Left renal cortex interstitium (tissue), 4 donors: ENCODE data around the gene OVOL1. TPM values are rescaled to one million over a fixed set of nuclear protein-coding genes. Genes with fewer than 3 reads are reported as not detected.
"Not testable (repeated sequence)": the region's sequence is repeated elsewhere in the genome, so short reads cannot be mapped to it uniquely, and the experiment has no call there.

ENCODE experiments used
- DNase-seq, 4 donors: peaks; one replicate each; pipeline ENCODE4 v3.0.0-alpha.2; 2013; ENCODE audit warnings: low read depth in 4 of 4, low spot score in 2 of 4, missing footprints in 1 of 4
- polyA plus RNA-seq, 4 donors: library from polyadenylated mRNA; unstranded; fragments of 120-200 nt; gene quantifications; one replicate each; pipeline ENCODE4 v1.2.1, GENCODE V29; 2013; ENCODE audit not compliant: insufficient read length in 4 of 4

OVOL1 gene
- polyA plus RNA-seq, result 10 to 100 TPM in 3 of 4 donors, 1 to 10 TPM in 1; 9.2 to 16.6 (median 13.4) TPM

DNA sequence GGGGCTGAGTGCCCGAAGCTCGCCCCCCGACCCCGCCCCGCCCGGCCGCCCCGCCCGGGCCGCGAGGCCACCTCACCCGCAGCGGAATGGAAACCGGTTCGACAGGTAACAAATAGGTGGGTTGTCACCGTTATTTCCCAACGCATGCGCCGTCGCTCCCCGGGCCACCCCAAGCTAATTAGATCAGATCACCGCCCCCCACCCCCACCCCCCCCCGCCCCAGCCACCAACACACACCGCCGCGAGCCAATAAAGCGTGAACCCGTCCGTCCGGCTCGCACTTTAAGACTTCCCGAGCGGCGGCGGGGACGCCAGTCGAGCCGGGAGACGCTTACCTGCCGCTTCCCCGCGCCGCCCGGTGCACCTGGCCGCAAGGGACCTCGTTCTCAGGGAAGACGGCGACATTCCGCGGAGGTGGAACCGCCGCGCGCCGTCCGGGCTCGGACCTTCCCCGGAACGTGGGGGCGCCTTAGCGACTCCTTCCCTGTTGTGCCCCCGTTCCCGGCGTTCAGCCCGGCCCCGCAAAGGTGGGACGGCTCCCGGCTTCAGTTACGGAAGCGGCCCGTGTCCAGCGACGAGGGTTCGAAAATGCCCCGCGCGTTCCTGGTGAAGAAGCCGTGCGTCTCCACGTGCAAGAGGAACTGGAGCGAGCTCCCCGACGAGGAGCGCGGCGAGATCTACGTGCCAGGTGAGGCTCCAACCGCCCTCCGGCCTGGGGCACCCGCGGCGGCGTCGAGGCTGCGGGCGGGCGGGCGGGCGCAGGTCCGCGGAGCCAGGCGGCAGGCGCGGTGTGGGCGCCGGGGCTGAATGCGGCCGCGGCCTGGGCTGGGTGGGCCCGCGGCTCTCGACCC is at the start of gene OVOL1:
OVOL1 (plus strand) TSS at position 278 of the 851 bp plus-strand sequence; CDS start at position 589, 311 bp downstream.
- no peak for DNase-seq

DNA sequence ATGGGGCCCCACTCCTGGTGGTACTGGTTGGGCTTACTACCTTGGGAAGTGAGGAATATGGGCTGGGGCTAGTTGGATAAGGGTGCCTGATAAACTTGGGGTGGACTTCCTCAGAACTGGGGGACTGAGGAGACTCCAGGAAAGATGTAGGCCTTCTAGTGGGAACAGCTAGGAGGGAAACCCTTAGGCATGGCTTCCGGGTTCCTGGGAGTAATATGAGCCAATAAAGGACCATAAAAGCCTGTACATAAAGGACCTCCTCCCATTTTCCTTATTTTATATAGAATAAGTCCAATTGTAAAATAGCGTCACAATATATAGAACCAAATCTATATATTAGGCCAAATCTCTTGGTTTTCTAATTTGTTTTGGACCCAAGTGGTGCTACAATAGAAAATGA is 47.8 kb upstream of the OVOL1 start:
- DNase-seq, result no peak

DNA sequence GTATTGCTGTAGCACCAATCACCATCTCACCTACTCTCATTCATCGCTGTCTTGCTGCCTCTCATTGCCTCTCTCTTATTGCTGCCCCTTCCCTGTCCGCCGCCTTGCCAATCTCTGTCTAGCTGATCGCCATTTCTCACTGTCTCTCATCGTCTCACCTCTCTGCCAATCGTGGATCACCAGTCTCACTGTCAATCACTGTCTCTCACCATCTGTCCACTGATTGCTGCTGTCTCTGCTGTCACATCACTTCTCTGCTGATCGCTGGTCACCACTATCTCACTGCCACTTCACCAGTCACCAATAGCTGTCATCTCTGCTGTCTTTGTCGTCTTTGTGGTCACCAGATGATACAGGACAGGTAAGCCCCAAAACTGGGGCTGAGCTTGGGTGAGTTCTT is 45.7 kb upstream of the OVOL1 start:
- no peak for DNase-seq

DNA sequence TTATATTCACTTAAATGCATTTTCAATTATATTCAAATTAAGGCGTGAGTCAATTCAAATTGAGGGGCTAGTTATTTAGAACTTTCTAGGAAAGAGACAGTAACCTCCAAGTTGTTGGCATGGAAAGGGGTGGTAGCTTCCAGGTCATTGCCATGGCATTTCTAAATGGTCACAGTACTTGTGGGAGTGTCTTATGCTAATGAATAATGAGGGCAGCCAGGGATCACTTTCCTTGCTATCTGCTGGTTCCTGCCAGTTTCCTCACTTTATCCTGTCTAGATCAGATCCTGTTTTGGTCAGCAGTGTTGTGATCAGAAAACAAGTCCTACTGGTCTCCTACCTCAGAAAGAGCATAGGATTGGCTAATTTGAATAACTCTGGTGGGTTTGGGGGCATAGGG is 44.5 kb upstream of the OVOL1 start:
- DNase-seq, result no peak

DNA sequence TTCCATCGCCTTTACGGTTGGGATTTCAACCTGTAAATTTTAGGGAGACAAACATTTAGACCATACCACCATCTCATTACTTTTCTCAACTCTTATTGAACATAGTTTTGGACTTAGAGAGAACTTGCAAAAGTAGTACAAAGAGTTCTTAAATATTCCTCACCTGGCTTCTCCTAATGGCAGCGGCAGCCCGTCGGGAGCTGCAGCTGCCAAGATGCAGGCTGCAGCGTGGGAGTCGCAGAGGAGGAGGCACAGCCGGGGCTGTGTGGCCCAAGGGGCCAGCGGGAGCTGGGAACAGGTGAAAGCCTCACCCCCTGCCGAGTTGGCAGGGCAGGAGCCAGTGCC is 43.2 kb upstream of the OVOL1 start:
- DNase-seq, result no peak

DNA sequence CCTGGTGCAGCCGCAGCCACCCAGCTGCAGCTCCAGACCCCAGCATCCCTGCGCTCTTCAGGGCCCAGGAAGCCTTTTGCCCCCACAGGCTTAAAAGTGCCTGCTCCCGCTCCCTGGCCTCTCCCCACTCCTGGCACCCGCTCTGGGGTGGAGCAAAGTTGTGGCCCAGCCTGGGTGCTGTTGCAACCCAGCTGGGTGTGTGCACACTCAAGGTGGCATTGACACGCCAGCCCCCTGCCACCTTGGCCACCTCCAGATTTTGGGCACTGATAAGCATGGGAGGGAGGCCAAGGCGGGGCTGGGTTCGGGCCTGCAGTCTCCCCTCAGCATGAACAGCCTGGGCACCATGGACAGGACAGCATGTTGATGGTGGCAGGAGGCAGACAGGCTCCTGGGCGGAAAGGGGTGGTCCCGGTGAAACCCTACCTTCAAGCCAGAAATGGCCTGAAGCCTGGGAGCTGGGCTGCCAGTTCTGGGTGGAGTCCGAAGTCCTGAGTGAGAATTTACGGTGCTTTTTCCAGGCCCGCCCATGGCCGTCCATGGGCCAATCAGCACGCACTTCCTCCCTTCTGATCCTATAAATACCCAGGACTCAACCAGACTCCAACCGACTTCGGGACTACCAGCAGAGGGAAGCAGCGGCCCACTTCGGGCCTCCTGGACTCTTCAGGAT is 42.7 kb upstream of the OVOL1 start:
- DNase-seq, result peak in 1 of 4 donors; percentile 4

DNA sequence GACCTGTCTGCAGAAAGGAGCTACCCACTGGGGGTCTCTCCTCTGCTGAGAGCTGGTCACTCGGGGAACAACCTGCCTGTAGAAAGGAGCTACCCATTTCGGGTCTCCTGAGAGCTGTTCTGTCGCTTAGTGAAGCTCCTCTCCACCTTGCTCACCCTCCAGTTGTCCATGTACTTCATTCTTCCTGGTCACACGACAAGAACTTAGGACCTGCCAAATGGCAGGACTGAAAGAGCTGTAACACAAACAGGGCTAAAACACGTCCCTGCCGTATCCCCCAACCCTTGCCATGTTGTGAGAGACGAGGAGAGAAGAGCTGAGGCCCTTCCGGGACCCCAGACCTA is 42.2 kb upstream of the OVOL1 start:
- no peak for DNase-seq

DNA sequence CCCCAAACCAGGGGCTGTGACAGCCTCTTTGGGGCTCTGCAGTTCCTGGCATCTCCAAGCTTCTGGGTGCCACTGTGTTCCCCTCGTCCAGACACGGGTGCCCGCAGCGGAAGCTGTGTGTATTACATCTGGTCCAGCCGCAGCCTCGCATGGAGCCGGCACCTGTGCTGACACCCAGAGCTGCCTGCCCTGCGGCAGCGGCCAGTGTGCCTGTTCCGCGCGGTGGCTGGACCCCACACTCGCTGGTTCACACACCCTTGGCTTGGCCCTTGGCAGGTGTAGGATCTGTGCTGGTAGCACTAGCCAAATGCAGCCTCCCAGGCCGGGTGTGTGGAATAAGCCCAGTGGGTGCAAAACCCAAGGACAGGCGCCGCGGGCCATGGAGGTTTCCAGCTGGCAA is 41.8 kb upstream of the OVOL1 start:
- no peak for DNase-seq

DNA sequence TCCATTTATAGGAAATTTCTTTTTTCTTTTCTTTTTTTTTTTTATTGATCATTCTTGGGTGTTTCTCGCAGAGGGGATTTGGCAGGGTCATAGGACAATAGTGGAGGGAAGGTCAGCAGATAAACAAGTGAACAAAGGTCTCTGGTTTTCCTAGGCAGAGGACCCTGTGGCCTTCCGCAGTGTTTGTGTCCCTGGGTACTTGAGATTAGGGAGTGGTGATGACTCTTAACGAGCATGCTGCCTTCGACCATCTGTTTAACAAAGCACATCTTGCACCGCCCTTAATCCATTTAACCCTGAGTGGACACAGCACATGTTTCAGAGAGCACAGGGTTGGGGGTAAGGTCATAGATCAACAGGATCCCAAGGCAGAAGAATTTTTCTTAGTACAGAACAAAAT is 24.7 kb upstream of the OVOL1 start:
- DNase-seq, result not testable (repeated sequence)

DNA sequence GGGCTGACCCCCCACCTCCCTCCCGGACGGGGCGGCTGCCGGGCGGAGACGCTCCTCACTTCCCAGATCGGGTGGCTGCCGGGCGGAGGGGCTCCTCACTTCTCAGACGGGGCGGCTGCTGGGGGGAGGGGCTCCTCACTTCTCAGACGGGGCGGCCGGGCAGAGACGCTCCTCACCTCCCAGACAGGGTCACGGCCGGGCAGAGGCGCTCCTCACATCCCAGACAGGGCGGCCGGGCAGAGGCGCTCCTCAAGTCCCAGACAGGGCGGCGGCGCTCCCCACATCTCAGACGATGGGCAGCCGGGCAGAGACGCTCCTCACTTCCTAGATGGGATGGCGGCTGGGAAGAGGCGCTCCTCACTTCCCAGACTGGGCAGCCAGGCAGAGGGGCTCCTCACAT is 24.0 kb upstream of the OVOL1 start:
- not testable (repeated sequence) for DNase-seq

DNA sequence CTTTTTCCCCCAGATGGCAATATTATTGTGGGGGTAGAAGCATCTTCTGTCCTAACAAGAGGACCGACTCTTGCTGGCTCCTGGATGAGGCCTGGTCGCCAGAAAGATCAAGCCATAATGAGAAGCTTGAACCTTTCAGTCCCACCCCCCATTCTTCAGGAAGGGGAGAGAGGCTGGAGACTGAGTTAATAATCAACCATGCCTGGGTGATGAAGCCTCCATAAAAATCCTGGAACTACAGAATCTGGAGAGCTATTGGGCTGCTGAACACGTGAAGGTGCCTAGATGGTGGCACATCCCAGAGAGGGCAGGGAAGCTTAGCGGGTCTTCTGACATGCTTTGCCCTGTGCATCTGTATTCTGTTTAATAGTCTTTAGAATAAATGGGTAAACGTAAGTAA is 22.4 kb upstream of the OVOL1 start:
- no peak for DNase-seq

DNA sequence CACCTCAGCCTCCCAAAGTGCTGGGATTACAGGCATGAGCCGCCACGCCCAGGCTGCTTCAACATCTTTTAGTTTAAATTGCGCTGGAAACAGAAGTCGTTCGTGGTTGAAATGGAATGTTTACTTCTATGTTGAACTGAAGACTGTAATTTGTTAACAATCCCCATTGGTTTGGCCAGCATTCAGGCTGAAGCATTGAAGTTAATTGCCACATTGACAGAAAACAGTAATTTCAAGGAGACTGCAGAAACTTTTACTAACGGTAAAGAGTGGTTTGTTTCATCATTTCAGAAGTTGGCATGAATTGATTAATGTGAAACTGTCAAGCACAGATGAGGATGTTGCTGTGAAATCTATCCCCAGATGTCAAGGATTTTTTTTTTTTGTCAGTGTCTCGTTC is 20.3 kb upstream of the OVOL1 start:
- DNase-seq, result no peak

DNA sequence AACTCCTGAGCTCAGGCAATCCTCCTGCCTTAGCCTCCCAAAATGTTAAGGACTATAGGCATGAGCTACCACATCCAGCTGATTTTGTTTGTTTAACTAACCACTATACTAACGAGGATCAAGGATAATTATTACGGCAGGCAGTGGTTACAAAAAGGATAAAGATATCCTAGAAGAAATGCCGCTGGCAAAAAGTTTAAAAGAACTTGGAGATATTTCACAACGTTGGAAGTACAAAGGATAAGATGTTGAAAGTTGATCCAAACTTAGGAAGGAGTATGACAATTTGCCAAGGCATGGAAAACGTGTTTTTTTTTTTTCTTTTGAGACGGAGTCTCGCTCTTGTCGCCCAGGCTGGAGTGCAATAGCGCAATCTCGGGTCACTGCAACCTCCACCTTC is 19.5 kb upstream of the OVOL1 start:
- DNase-seq, result no peak

DNA sequence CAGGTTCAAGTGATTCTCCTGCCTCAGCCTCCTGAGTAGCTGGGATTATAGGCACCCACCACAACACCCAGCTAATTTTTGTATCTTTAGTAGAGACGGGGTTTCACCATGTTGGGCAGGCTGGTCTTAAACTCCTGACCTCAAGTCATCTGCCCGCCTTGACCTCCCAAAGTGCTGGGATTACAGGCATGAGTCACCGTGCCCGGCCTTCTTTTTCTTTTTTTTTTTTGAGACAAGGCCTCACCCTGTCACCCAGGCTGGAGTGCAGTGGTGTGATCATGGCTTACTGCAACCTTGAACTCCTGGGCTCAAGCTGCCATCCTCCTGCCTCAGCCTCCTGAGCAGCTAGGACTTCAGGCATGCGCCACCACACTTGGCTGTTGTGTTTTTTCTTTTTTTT is 19.1 kb upstream of the OVOL1 start:
- not testable (repeated sequence) for DNase-seq

DNA sequence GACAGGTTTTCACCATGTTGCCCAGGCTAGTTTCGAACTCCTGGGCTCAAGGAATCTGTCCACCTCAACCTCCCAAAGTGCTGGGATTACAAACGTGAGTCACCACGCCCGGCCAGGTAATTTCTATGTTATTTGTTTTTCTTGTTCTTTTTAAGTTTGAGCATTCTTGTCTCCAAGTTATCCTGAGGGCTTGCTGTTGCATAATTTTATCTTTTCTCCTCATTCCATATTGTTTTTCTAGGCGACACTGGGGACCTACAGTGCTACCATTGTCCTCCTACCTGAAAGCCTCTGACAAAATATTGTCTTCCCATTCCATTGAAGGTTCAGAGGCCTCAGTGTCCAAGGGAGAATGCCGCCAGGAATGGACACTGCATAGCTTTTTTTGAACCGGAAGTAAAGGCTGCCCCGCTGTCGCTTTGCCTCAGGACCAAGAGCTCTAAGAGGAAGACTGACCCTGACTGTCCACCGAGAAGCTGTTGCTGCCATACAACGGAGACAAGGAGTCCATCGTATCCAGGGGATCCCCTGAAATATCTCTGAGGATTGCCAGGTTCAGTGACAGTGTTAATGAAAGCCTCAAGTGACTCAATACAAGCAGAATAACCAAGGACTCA is 15.8 kb upstream of the OVOL1 start:
- DNase-seq, result no peak

DNA sequence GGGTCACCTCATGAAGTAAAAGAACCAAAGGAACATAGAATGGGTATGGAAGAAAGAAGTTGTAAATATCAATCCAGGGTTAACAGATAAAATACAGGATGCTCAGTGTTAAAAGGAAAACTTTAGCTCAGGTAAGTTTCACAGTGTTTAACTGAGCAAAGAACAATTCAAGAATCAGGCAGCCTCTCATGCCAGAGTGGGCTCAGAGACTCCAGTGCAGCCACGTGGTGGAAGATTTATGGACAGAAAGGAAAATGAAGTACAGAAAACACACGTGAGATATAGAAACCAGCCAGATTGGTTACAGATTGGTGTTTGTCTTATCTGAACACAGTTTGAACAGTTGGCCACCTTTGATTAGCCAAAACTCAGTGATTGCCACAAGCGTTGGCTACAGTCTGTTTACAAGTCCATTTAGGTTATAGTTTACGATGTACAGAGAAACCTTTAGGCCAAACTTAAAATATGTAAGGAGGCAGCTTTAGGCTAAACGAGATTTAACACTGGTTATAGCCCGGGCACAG is 15.2 kb upstream of the OVOL1 start:
- DNase-seq, result no peak

DNA sequence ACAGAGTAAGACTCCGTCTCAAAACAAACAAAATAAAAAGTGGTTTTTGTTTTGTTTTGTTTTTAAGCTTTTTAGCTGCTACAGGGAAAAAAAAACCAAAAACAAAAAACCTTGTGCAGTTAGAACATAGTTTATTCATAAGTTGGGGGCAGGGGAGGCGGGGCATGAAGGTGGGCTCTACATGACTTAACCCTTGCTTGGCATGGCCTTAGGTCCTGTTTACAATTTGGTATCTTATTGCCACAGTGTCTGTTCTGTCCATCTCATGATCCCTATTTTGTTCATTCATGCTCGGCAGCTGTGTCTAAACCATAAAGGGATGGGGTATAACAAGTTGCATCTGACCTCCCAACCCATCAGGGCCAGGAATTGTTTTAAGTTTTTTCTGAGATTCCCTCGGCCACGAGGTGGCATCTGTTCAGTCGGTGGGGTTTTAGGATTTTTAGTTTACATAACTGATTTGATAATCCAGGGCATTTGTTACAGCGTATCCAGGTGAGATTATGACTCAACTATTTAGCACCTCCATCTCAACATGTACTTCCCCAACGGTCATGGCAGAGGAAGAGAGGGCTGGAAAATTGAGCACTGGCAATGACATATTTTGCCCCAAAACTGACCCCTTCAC is 13.0 kb upstream of the OVOL1 start:
- no peak for DNase-seq

DNA sequence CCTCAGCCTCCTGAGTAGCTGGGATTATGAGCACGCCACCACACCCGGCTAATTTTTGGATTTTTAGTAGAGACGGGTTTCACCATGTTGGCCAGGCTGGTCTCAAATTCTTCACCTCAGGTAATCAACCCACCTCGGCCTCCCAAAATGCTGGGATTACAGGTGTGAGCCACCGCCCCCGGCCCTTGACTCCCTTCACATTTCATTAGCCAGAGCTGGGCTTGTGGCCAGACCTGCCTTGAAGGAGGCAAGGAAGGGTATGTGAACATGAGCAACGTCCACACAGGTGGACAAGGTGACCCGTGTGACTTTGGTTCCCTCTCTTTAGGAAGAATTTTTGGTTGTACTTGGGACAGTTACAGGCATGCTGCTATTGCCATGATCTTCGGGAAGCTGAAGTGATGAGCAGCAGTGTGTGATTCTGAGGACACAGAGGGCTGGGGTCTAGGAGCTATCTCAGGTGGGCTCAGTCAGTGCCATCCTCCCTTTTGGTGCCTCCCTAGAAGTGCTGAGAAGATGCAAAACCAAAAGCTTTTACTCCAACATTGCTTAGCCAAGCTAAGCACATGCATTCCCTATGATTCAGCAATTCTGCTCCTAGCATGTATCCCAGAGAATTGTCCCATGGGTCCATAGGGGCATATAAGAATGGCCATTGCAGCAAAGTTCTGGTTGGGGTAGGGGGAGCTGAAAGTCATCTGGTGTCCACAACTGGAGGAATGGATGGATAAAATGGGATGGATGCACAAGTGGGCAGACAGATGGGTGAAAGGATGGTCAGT is 12.1 kb upstream of the OVOL1 start:
- no peak for DNase-seq

DNA sequence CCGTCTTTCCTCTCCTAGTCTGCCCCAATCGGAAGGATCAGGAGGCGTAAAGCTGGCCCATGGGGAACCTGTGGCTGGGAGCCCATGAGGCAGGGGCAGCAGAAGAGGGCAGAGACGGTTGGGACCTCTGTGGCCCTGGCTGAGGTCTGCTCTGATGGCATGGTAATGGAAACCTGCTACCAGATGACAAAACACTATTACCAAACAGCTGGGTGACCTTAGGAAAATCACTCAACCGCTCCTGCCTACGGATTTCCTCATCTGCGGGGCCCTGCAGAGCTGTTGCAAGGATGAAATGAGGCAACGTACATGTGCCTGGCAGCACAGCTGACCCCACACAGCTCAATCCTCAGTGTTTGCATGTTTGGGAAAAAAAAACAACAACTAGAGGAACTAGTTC is 10.7 kb upstream of the OVOL1 start:
- DNase-seq, result no peak

DNA sequence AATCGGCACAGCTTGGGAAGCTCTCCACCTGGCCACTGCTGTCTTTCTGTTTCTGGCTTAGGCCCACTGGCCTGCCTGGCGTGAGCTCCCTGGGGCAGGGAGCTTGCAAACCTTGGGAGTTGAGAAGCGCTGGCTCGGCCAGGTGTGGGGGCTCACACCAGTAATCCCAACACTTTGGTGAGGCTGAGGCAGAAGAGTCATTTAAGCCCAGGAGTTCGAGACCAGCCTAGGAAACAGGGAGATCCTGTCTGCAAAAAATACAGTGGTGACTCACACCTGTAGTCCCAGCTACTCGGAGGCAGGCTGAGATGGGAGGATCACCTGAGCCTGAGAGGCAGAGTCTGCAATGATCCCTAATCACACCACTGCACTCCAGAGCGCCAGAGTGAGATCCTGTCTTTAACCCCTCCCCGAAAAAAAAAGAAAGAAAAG is 10.1 kb upstream of the OVOL1 start:
- DNase-seq, result no peak
